Breast epithelium (tissue), 3 donors: ENCODE results near the gene CPSF2.

Experiments
- CTCF ChIP-seq, 3 donors: fragments of 450-650 bp; IDR thresholded peaks; one replicate each; pipeline ENCODE4 v1.5.1; 2016 to 2017; ENCODE audit warnings: antibody characterized with exemption in 3 of 3, mild to moderate bottlenecking in 3 of 3, moderate library complexity in 3 of 3
- POLR2A ChIP-seq: fragments of 450-650 bp; IDR thresholded peaks from one replicate; pipeline ENCODE4 v1.6.1; 2016; ENCODE audit warnings: antibody characterized with exemption, mild to moderate bottlenecking, moderate library complexity
- POLR2AphosphoS5 ChIP-seq, 3 donors: sonication (generic); formaldehyde crosslinking; IDR thresholded peaks; one replicate each; pipeline ENCODE4 v1.6.1; 2017; ENCODE audit warnings: antibody characterized with exemption in 3 of 3

- no peak for TF ChIP-seq POLR2A
- TF ChIP-seq CTCF (IDR thresholded peaks at IDR 0.05), result no peak
- no peak for TF ChIP-seq POLR2AphosphoS5 (IDR thresholded peaks at IDR 0.05)
Observed at GRCh38 chr14:92154283-92154942, 32.6 kb downstream of the CPSF2 start.
